Mesodermal cell (in vitro differentiated cells): ENCODE results near the gene CEPT1.

ENCODE experiments used
- H3K27ac ChIP-seq: 2 replicates; pipeline ENCODE4 v1.7.0; 2013; ENCODE audit warnings: mild to moderate bottlenecking, low read depth, low read length, moderate library complexity; ENCODE audit not compliant: severe bottlenecking
- H3K36me3 ChIP-seq: 2 replicates; pipeline ENCODE4 v1.7.1; 2013; ENCODE audit warnings: mild to moderate bottlenecking, low read length, moderate library complexity; ENCODE audit not compliant: control insufficient read depth, insufficient read depth
- H3K4me1 ChIP-seq: one replicate; pipeline ENCODE4 v1.7.1; 2013; ENCODE audit warnings: mild to moderate bottlenecking, low read length; ENCODE audit not compliant: insufficient read depth, control insufficient read depth, poor library complexity, severe bottlenecking
- H3K4me3 ChIP-seq: 2 replicates; pipeline ENCODE4 v1.7.0; 2013; ENCODE audit warnings: low read length, control low read depth, mild to moderate bottlenecking; ENCODE audit not compliant: insufficient read depth, poor library complexity, severe bottlenecking; ENCODE audit errors: extremely low read depth
- H3K9me3 ChIP-seq: 2 replicates; pipeline ENCODE4 v1.7.1; 2013; ENCODE audit warnings: mild to moderate bottlenecking, low read length, moderate library complexity; ENCODE audit not compliant: control insufficient read depth
- WGBS, 2 experiments: methylation state at CpG; one replicate each; pipeline ENCODE4 v1.1.5; 2013; ENCODE audit warnings: missing lambda C conversion rate in 2 of 2; ENCODE audit not compliant: insufficient coverage in 2 of 2; 5-methylcytosine and 5-hydroxymethylcytosine counted together

The CEPT1 gene

DNA sequence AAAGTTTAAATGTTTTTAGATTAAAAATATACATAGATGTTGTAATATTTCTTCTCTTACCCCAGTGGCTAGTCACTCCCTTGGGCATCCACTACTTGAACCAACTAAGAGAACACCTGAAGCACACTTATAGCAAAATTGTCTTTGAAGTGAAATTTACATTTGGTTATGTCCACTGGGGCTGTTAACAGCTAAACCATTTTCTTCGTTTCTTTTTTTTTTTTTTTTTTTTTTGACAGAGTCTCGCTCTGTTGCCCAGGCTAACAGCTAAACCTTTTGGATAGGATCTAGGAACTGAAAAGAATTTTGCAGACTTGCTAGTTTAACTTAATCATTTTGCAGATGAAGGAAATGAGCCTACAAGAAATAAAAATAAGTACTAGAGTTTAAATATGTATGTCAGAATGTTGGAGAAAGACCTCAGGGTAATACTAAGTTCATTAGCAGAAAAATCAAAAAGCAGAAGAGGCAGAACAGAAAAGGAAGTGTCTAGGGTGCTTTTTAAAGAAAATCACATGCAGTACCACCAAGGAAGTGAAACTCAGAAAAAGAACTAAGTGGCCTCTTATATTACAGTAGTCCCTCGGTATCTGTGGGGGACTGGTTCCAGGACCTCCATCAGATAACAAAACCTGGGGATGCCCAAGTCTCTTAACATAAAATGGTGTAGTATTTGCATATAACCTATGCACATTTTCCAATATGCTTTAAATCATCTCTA is 11.9 kb upstream of the CEPT1 start:
- peaks cover 69% of the 10 kb centered on the region for H3K36me3 ChIP-seq
- H3K4me1 ChIP-seq: no peaks in the 10 kb centered on the region

DNA sequence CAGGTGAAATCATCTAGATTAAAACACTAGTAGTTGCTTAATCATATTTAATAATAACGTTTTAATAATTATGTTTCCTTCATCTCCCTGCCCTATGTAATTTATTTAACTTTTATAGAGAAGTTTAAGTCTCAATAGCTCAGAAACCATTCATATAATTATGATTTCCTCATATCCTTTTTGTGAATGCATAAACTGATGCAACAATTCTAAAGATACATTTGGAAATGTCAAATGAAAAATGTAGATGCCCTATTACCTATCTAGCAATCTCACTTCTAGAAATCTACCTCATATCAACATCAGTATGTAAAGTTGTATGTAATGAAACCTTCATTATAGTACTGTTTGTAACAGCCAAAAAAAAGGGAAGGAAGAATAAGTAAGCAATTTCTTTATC is 10.6 kb upstream of the CEPT1 start:
- no peak overlapping the region for H3K27ac ChIP-seq
- no peaks in the 10 kb centered on the region for H3K9me3 ChIP-seq
- no CpG with 5 or more reads among the region's 1 CpG for WGBS, 2 experiments
- H3K4me3 ChIP-seq: no peak overlapping the region
- peaks cover 60% of the 10 kb centered on the region for H3K36me3 ChIP-seq
- no peaks in the 10 kb centered on the region for H3K4me1 ChIP-seq

More for the DNA sequence above, 11.9 kb upstream of the CEPT1 start:
- WGBS, 2 experiments: 83% methylated on average over 1 of the region's 3 CpGs; no CpG with 5 or more reads in 1 of the 2 experiments
- H3K4me3 ChIP-seq: no peak overlapping the region
- no peaks in the 10 kb centered on the region for H3K9me3 ChIP-seq
- no peak overlapping the region for H3K27ac ChIP-seq

DNA sequence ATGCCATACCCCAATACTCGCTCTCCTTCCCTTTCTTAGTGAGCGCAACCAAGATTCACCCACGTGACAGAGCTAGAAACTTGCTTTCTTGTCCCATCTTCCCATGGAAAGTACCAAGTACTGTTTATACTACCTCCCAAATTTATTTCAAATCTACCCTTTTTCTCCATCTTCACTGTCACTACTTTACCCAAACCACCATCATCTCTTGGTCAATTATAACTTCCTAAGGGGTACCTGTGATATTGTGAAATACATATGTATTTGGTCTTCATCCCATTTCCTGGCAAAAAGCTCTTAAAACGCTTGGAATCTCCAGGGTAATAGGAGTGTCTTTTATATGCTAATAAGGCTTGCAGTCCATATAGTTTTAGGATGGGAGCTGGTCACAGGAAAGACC is 8.3 kb upstream of the CEPT1 start:
- Histone ChIP-seq H3K4me1 (no peaks in the 10 kb centered on the region), H3K4me3 (no peak overlapping the region), H3K36me3 (peaks cover 61% of the 10 kb centered on the region), H3K9me3 (no peaks in the 10 kb centered on the region), H3K27ac (no peak overlapping the region)
- 86 to 92% methylated on average over 2 to 4 of the region's 4 CpGs for WGBS, 2 experiments

DNA sequence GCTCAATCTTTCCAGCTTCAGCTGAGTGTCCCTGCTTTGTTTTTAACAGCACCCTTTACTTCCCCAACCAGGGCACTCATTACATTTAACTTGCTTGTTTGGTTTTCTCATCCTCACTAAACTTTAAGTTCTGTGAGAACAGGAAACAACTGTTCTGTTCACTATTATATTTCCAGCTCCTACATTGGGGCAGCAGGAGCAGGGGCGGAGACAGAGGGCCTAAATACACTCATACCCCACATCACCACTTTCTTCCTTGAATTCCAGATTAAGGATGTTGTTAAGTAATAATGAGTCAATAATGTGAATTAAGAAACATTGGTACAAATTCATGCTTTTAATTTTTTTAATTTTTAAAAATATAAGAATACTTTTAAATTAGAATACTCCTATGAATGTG is 6.2 kb upstream of the CEPT1 start:
- Histone ChIP-seq H3K36me3 (peaks cover 56% of the 10 kb centered on the region), H3K9me3 (no peaks in the 10 kb centered on the region), H3K27ac (no peak overlapping the region), H3K4me1 (peaks cover 5% of the 10 kb centered on the region), H3K4me3 (no peak overlapping the region)
- WGBS, 2 experiments: no CpG with 5 or more reads among the region's 1 CpG

DNA sequence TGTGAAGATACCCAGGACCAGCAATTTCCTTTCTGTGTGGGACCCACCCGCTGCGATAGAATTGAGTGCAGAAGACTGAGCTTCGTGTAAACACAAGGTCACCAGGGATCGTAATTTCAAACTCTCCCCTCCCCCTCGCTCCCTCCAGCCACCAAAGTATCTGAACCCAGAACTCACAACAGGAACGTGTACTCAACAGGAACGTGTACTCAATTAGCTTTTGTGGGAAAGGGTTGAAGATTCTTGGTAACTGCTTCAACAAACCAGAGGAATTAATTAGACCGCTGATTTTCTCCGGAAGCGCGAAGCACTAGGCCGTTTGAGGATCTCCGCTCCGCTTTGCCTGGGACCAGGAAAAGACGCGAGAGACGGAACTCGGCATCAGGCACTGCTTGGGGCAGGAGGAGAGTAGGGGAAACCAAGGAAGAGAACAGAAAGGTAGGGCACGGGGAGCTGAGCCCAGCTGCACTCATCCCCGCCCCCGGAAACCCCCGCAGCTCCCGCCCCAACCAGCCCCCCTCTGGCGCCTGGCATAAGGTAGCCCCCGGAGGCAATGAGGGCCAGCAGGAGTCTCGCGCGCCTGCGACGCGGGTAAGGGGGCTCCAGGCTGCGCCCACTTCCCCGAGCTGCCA is 583 bp upstream of the CEPT1 start:
- H3K27ac ChIP-seq: peak overlapping the region; percentile 93
- 0 to 1% methylated on average over 15 to 24 of the region's 33 CpGs for WGBS, 2 experiments
- peaks cover 14% of the 10 kb centered on the region for H3K4me1 ChIP-seq
- H3K4me3 ChIP-seq: peak overlapping the region; percentile 93
- peaks cover 32% of the 10 kb centered on the region for H3K36me3 ChIP-seq
- no peaks in the 10 kb centered on the region for H3K9me3 ChIP-seq

DNA sequence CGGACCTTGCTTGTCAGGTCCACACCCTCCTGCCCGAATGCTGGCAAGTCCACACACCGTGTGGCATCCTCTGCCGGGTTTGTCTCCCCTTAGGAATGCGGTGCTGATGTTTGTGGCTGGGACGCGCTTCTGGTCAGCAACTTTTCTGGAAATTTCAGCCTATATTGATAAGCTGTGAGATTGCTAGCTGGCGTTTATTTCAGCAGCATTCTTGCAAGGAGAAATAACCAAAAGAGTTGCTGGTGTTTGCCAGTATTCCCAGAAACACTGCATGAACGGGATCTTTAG is 601 bp downstream of the CEPT1 start:
- H3K36me3 ChIP-seq: peaks cover 23% of the 10 kb centered on the region
- 0% methylated on average over 8 of the region's 9 CpGs for WGBS, 2 experiments
- H3K4me1 ChIP-seq: peaks cover 20% of the 10 kb centered on the region
- H3K27ac ChIP-seq: peak overlapping the region; percentile 93
- peak overlapping the region; percentile 93 for H3K4me3 ChIP-seq
- H3K9me3 ChIP-seq: no peaks in the 10 kb centered on the region

DNA sequence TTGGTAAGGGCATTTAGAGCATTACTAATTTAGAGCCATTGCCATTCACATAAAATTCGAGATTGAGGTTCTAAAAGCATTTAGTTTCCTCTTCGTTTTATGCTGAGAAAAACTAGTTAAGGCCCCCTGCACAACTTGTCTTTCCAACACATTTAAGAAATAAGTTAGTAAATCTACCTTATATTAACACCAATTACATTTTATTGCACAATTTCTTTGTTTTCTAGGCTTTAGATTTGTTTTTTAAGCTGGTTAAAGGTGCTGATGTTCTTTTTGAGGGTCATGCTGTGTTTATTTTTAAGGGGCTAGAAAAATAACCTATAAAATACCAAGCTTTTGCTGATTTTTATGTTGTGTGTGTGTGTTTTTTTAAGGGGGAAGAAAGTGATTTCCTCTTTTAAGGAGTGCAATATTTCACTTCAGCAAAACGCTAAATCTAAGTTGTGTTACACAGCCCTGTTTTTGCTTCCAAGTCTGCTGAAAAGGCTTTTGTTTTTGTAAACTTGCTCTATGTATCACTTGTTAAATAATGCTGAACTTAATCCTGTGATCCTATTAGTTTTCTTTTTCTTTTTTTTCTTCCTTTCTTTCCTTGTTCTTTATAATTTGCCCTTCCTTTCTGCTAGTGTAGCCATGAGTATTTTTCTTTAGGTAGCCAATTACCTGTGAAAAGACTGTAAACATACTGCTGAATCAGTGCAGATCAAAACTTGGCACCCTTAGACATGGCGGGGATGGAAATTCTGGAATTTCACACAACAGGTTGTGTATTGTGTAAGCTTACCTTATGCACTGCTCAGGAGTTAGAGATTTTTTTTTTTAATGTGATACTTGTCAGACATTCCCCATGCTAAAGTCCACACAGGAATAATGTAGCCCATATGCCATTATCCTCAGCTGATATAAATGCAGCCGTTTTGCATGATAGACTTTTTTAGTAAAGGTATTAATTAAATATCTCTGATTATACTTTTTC is 1.5 kb downstream of the CEPT1 start:
- Histone ChIP-seq H3K4me3 (peak overlapping the region; percentile 93), H3K27ac (no peak overlapping the region), H3K9me3 (no peaks in the 10 kb centered on the region), H3K36me3 (peaks cover 14% of the 10 kb centered on the region), H3K4me1 (peaks cover 22% of the 10 kb centered on the region)
- WGBS, 2 experiments: 0 to 88% methylated on average over 1 of the region's 5 CpGs

DNA sequence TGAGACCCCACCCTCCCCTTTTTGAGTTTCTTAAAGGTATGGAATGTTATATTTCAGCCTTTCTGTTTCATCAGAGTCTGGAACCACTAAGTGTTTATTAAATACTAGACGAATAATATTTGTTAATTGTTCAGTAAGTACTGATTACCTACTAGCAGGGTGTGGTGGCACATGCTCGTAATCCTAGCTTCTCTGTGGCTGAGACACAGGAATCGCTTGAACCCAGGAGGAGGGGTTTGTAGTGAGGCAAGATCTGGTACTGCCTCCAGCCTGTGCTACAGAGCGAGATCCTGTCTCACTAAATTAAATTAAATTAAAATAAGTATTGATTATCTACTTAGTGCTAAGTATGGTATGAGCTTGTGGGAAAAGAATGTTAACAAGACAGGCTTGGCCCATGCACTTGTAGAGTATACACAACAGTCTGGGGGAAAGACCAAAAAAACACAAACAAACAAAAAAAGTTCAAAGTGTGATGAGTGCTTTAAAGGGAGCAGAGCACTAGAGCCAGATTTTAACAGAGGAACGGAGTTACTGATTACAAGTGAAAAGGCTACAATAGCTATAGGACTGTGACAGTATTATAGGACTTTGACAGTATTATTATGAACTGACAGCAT is 2.4 kb downstream of the CEPT1 start:
- WGBS, 2 experiments: 83 to 100% methylated on average over 1 of the region's 5 CpGs

DNA sequence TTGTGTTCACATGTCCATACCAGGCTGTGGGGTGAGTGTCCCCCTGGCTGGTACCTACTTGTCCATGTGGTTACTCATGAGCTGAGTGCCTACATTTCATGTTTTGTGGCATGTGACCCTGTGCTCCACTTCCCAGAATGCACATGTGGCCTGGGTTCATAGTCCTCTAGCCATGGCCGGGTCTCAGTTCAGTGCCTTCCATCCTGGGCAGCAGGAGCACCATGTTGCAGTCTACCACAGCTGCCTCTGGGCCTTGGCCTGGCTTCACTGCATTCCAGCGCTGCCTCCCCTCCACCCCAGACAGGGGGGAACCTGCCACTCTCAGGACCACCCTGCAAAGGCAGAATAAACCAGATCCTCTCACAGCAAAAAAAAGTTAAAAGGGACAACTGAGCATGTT is 5.5 kb downstream of the CEPT1 start:
- WGBS, 2 experiments: 93 to 100% methylated on average over 2 of the region's 2 CpGs

More for the DNA sequence above, 2.4 kb downstream of the CEPT1 start:
- no peaks in the 10 kb centered on the region for H3K9me3 ChIP-seq
- H3K4me3 ChIP-seq: peak overlapping the region; percentile 93
- H3K4me1 ChIP-seq: peaks cover 22% of the 10 kb centered on the region
- no peak overlapping the region for H3K27ac ChIP-seq
- peaks cover 6% of the 10 kb centered on the region for H3K36me3 ChIP-seq

DNA sequence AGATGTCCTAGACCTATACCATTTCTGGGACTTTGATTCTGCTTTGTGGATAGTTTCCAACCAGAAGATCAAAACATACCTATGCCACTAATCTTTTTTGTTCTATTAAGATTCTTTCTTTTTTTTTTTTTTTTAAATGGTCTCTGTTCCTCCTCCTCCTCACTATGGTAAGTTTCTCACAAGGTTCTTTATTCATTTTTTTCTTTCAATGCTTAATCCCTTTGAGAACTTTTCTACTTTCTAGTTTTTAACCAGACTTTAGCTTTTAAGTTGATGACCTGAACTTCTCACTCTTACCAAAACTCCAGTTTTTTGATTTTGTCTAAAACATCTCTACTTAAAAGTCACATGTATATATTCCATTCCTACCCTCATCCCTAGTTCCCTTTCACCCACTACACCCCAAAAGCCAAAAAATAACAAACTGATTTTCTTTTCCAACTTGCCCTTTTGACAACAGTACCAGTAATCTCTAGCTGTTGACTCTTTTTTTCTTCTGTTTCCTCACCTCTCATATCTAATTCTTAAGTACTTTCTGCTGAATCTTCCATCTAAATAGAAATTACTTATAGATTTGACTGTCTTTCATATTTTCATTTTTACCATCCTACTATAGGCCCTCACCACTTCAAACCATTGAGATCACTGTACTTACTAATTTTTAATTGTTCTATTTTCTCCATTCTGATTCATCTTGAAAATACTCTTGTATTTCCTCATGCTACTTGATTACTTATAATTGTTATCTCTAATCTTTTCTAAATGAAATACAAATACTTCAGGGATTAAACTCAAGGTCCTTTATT is 6.1 kb downstream of the CEPT1 start:
- H3K4me3 ChIP-seq: no peak overlapping the region
- no peaks in the 10 kb centered on the region for H3K9me3 ChIP-seq
- H3K36me3 ChIP-seq: peaks cover 31% of the 10 kb centered on the region
- peaks cover 15% of the 10 kb centered on the region for H3K4me1 ChIP-seq
- no peak overlapping the region for H3K27ac ChIP-seq

More for the DNA sequence above, 5.5 kb downstream of the CEPT1 start:
- Histone ChIP-seq H3K9me3 (no peaks in the 10 kb centered on the region), H3K4me3 (no peak overlapping the region), H3K4me1 (peaks cover 16% of the 10 kb centered on the region), H3K27ac (no peak overlapping the region), H3K36me3 (peaks cover 27% of the 10 kb centered on the region)
